Endothelial cell of umbilical vein (primary cell): Measurements from ENCODE around the gene GNAQ. TPM values are rescaled to one million over a fixed set of nuclear protein-coding genes. Genes with fewer than 3 reads are reported as not detected.
"Not testable (repeated sequence)": the region's sequence is repeated elsewhere in the genome, so short reads cannot be mapped to it uniquely, and the experiment has no call there.

Source experiments
- BruUV-seq: library from RNA; stranded (reverse); fragments of 400-500 nt; replicated peaks from 2 replicates; lab custom pipeline; 2021; lab: Mats Ljungman, UMichigan
- CTCF ChIA-PET: fragments of 300-600, 350-600 bp; sonication (Branson Sonifier 250); formaldehyde crosslinking; loops from one replicate; lab custom pipeline; 2021; ENCODE audit warnings: antibody characterized with exemption, inconsistent platforms; lab: Charles Lee
- POLR2A ChIA-PET: fragments of 300-600, 350-600 bp; sonication (Branson Sonifier 250); formaldehyde crosslinking; loops from one replicate; lab custom pipeline; 2021; ENCODE audit warnings: antibody characterized with exemption, inconsistent platforms; lab: Charles Lee
- DNase-seq: peaks from one replicate; pipeline ENCODE4 v3.0.0-alpha.2; 2011; ENCODE audit warnings: low read depth, low spot score
- FAIRE-seq: peaks from 2 replicates; lab custom pipeline; 2011; peaks lifted over from hg19 to GRCh38; lab: Jason Lieb, UNC
- H2AFZ ChIP-seq: 2 replicates; pipeline ENCODE4 v1.6.0; 2012; ENCODE audit warnings: low read depth, low read length, control low read depth, inconsistent platforms
- H3K27ac ChIP-seq: 2 replicates; pipeline ENCODE4 v1.5.1; 2011; ENCODE audit warnings: low read depth, mild to moderate bottlenecking, control low read depth, low read length, moderate library complexity; ENCODE audit not compliant: insufficient read depth
- H3K27me3 ChIP-seq, 2 experiments: 2 replicates each; pipeline versions ENCODE4 v1.6.0 to v1.6.1; 2011; ENCODE audit warnings: low read length in 2 of 2, mixed read lengths in 1 of 2; ENCODE audit not compliant: control insufficient read depth in 2 of 2, insufficient read depth in 2 of 2
- H3K36me3 ChIP-seq, 2 experiments: 2 replicates in 1 of 2; 3 replicates in 1 of 2; pipeline ENCODE4 v1.5.1; 2011; ENCODE audit warnings: low read length in 2 of 2, mild to moderate bottlenecking in 1 of 2, moderate library complexity in 1 of 2; ENCODE audit not compliant: control insufficient read depth in 2 of 2, insufficient read depth in 2 of 2; ENCODE audit errors: extremely low read depth in 1 of 2
- H3K4me1 ChIP-seq: 3 replicates; pipeline ENCODE4 v1.5.1; 2011; ENCODE audit warnings: mild to moderate bottlenecking, low read length; ENCODE audit not compliant: control insufficient read depth, insufficient read depth; ENCODE audit errors: extremely low read depth
- H3K4me2 ChIP-seq: 2 replicates; pipeline ENCODE4 v1.6.1; 2011; ENCODE audit warnings: low read length, control low read depth, mixed read lengths; ENCODE audit not compliant: insufficient read depth
- H3K4me3 ChIP-seq, 3 experiments: fragments of 200-600 bp in 1 of 3; sonication (generic), shearing (Covaris generic) in 1 of 3; replicated peaks in 1 of 3; 2 replicates each; pipeline ENCODE4 v1.5.1; 2011 to 2016; ENCODE audit warnings: control low read depth in 3 of 3, low read length in 3 of 3, mild to moderate bottlenecking in 2 of 3, inconsistent platforms in 1 of 3, low read depth in 1 of 3, moderate library complexity in 1 of 3; ENCODE audit not compliant: insufficient read depth in 1 of 3
- H3K79me2 ChIP-seq: 2 replicates; pipeline ENCODE4 v1.6.0; 2012; ENCODE audit warnings: low read length, inconsistent platforms; ENCODE audit not compliant: control insufficient read depth, insufficient read depth
- H3K9ac ChIP-seq: replicated peaks from 2 replicates; pipeline ENCODE3; 2011; ENCODE audit warnings: low read length, control low read depth; ENCODE audit not compliant: insufficient read depth; ENCODE audit errors: extremely low read depth
- H3K9me1 ChIP-seq: replicated peaks from 3 replicates; pipeline ENCODE4 v1.6.0; 2011; ENCODE audit warnings: mild to moderate bottlenecking, low read length; ENCODE audit not compliant: control insufficient read depth, insufficient read depth; ENCODE audit errors: extremely low read depth
- H3K9me3 ChIP-seq: replicated peaks from 2 replicates; pipeline ENCODE4 v1.5.1; 2012; ENCODE audit warnings: low read length, inconsistent platforms; ENCODE audit not compliant: control insufficient read depth, insufficient read depth
- H4K20me1 ChIP-seq: replicated peaks from 2 replicates; pipeline ENCODE3; 2011; ENCODE audit warnings: mild to moderate bottlenecking, low read length; ENCODE audit not compliant: control insufficient read depth, insufficient read depth; ENCODE audit errors: extremely low read depth
- JUN ChIP-seq: IDR thresholded peaks from 2 replicates; pipeline ENCODE4 v1.6.1; 2011; ENCODE audit warnings: borderline replicate concordance, low read depth; ENCODE audit not compliant: insufficient read length, insufficient read depth
- POLR2AphosphoS5 ChIP-seq: IDR thresholded peaks from 2 replicates; pipeline ENCODE4 v1.6.1; 2012; ENCODE audit warnings: low read depth, mild to moderate bottlenecking, control low read depth, low read length, moderate library complexity; ENCODE audit not compliant: insufficient read depth
- dilution Hi-C: fragments of 300-500 bp; cut with MboI; formaldehyde crosslinking; loops from one replicate; pipeline ENCODE4 v1.15.0; 2019; ENCODE audit warnings: low sequenced_read_pairs; ENCODE audit not compliant: extremely low pct_ligation_motif_present
- intact Hi-C: fragments of 100-400 bp; cut with micrococcal nuclease; formaldehyde crosslinking; loops from one replicate; pipeline ENCODE4 v1.10.0; 2022
- polyA plus RNA-seq, 4 experiments: library from polyadenylated mRNA; depleted of rRNA in 3 of 4; stranded (reverse) in 3 of 4; unstranded in 1 of 4; fragments of >200 nt; gene quantifications; 2 replicates each; pipeline versions ENCODE4 v1.2.1 to v1.2.3, GENCODE V29; 2011 to 2012; ENCODE audit warnings: missing spikeins in 1 of 4
- total RNA-seq: library from RNA; stranded (reverse); gene quantifications from 2 replicates; pipeline ENCODE4 v1.2.3, GENCODE V29; 2021
- TF ChIP-seq, protein P1 (sequence below): IDR thresholded peaks from 2 replicates; pipeline ENCODE4 v1.6.1; 2011; ENCODE audit not compliant: insufficient read depth, insufficient read length

The GNAQ gene
- total and polyA plus RNA-seq, 2 donors (not counting 3 experiments of a cell fraction or from before 2014, with no cell fraction given), result 26.1 to 67.3 TPM

GRCh38 chr9:77860953-77861352 is 170.7 kb downstream of the GNAQ start:
- DNase-seq, H2AFZ ChIP-seq, H3K4me3 ChIP-seq, FAIRE-seq, POLR2A ChIA-PET, H3K4me2 ChIP-seq, H3K9ac ChIP-seq, CTCF ChIA-PET, BruUV-seq, H3K27ac ChIP-seq, dilution Hi-C loops, H3K36me3 ChIP-seq, H3K9me3 ChIP-seq, H3K9me1 ChIP-seq, H3K27me3 ChIP-seq, intact Hi-C loops, H4K20me1 ChIP-seq: not testable (repeated sequence)
- H3K79me2 ChIP-seq, result peaks cover 12% of the 10 kb centered on the region
- H3K4me1 ChIP-seq, result peaks cover 23% of the 10 kb centered on the region

DNA sequence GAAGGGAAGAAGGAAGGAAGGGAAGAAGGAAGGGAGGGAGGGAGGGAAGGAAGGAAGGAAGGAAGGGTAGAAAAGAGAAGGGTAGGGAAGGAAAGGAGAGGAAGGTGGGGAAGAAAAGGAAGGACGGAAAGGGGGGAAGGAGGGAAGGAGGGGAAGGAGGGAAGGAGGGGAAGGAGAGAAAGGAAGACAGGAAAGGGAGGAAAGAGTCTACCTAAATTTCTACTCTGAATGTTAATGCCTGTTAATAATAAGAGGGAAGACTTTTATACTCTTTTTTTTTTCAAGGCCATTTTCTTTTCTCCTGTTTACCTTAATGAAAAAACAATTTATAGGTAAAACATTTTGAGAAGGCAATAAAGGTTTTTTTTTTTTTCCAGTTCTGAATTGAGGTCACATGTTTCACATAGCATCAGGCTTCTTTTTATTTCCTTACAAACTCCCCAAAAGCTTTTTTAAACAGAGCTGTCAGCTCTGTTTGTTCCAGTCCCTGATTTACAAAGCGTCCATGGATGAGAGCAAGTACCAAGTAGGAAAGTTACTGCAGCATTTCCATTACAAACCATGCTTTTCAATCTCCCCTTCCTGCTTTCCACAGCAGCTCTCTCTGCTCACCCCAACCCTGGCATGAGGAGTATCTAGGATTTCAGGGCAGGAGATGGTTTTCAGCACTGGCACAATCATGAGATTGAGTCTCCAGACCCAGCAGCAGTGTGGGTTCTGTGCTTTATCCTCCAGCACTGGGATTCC is 173.9 kb downstream of the GNAQ start:
- Histone ChIP-seq H3K36me3 (no peaks in the 10 kb centered on the region), H4K20me1 (no peaks in the 10 kb centered on the region), H3K4me2 (no peak overlapping the region), H3K4me1 (peaks cover 53% of the 10 kb centered on the region), H3K27me3 (no peaks in the 10 kb centered on the region), H3K27ac (no peak overlapping the region), H3K9ac (no peak overlapping the region), H2AFZ (no peak overlapping the region), H3K9me1 (no peaks in the 10 kb centered on the region), H3K4me3 (no peak overlapping the region), H3K79me2 (peaks cover 20% of the 10 kb centered on the region), H3K9me3 (no peaks in the 10 kb centered on the region)
- no peak for FAIRE-seq
- BruUV-seq, result no TSS peak
- ChIA-PET POLR2A (interaction anchor here (0.7 kb wide), 1 partner anchor 133 kb away, joined by 3 read pairs; no protein-coding TSS in a partner anchor), CTCF (interaction anchor here (1.0 to 1.9 kb wide), 5 partner anchors 27 to 178 kb away, joined by 4 to 6 read pairs (median 5); no protein-coding TSS in a partner anchor)
- intact Hi-C loops, result loop anchor here (1.0 kb wide), 1 partner anchor 10 kb away; no protein-coding TSS in a partner anchor
- no peak for DNase-seq
- dilution Hi-C loops, result no loop called here
- TF ChIP-seq, protein P1, sequence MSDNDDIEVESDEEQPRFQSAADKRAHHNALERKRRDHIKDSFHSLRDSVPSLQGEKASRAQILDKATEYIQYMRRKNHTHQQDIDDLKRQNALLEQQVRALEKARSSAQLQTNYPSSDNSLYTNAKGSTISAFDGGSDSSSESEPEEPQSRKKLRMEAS, result no peak
- TF ChIP-seq JUN (no peak), POLR2AphosphoS5 (no peak)
